ENCODE measurements around the gene DGKB.

The DGKB gene

GRCh38 chr7:14236834-14237233 lies 665.7 kb downstream of the DGKB start:
- in situ Hi-C loops (cut with MboI; ENCODE audit: low sequenced_read_pairs): no loop called here

- in situ Hi-C loops (cut with MboI; ENCODE audit: low sequenced_read_pairs): no loop called here
Measured at GRCh38 chr7:14235056-14235455, 667.5 kb downstream of the DGKB start.

GRCh38 chr7:14233868-14234369 lies 668.6 kb downstream of the DGKB start:
- in situ Hi-C loops (cut with MboI; ENCODE audit: low sequenced_read_pairs): no loop called here

GRCh38 chr7:14233076-14233867 lies 669.3 kb downstream of the DGKB start:
- in situ Hi-C loops (cut with MboI; ENCODE audit: low sequenced_read_pairs): no loop called here

GRCh38 chr7:14229047-14229446 lies 673.5 kb downstream of the DGKB start:
- in situ Hi-C loops (cut with MboI; ENCODE audit: low sequenced_read_pairs): no loop called here

GRCh38 chr7:14228341-14228740 lies 674.2 kb downstream of the DGKB start:
- in situ Hi-C loops (cut with MboI; ENCODE audit: low sequenced_read_pairs): no loop called here

GRCh38 chr7:14226126-14226525 lies 676.4 kb downstream of the DGKB start:
- in situ Hi-C loops (cut with MboI; ENCODE audit: low sequenced_read_pairs): no loop called here

- in situ Hi-C loops (cut with MboI; ENCODE audit: low sequenced_read_pairs): no loop called here
Measured at GRCh38 chr7:14219125-14219524, 683.4 kb downstream of the DGKB start.

- in situ Hi-C loops (cut with MboI; ENCODE audit: low sequenced_read_pairs): no loop called here
Measured at GRCh38 chr7:14218338-14218737, 684.2 kb downstream of the DGKB start.

GRCh38 chr7:14209896-14210484 lies 692.6 kb downstream of the DGKB start:
- in situ Hi-C loops (cut with MboI; ENCODE audit: low sequenced_read_pairs): no loop called here

- in situ Hi-C loops (cut with MboI; ENCODE audit: low sequenced_read_pairs): no loop called here
Measured at GRCh38 chr7:14207711-14208110, 694.8 kb downstream of the DGKB start.

- in situ Hi-C loops (cut with MboI; ENCODE audit: low sequenced_read_pairs): no loop called here
Measured at GRCh38 chr7:14207138-14207537, 695.4 kb downstream of the DGKB start.

GRCh38 chr7:14206121-14206520 lies 696.4 kb downstream of the DGKB start:
- in situ Hi-C loops (cut with MboI; ENCODE audit: low sequenced_read_pairs): no loop called here

- in situ Hi-C loops (cut with MboI; ENCODE audit: low sequenced_read_pairs): no loop called here
Measured at GRCh38 chr7:14201353-14201752, 701.2 kb downstream of the DGKB start.

GRCh38 chr7:14199336-14199735 lies 703.2 kb downstream of the DGKB start:
- in situ Hi-C loops (cut with MboI; ENCODE audit: low sequenced_read_pairs): no loop called here

GRCh38 chr7:14197280-14197679 lies 705.3 kb downstream of the DGKB start:
- in situ Hi-C loops (cut with MboI; ENCODE audit: low sequenced_read_pairs): no loop called here

- in situ Hi-C loops (cut with MboI; ENCODE audit: low sequenced_read_pairs): no loop called here
Measured at GRCh38 chr7:14196555-14196954, 706.0 kb downstream of the DGKB start.

- in situ Hi-C loops (cut with MboI; ENCODE audit: low sequenced_read_pairs): no loop called here
Measured at GRCh38 chr7:14195871-14196270, 706.7 kb downstream of the DGKB start.

GRCh38 chr7:14195079-14195478 lies 707.5 kb downstream of the DGKB start:
- in situ Hi-C loops (cut with MboI; ENCODE audit: low sequenced_read_pairs): no loop called here

GRCh38 chr7:14191686-14192098 lies 710.9 kb downstream of the DGKB start:
- in situ Hi-C loops (cut with MboI; ENCODE audit: low sequenced_read_pairs): no loop called here

GRCh38 chr7:14184292-14184864 lies 718.2 kb downstream of the DGKB start:
- in situ Hi-C loops (cut with MboI; ENCODE audit: low sequenced_read_pairs): no loop called here

GRCh38 chr7:14179781-14180180 lies 722.8 kb downstream of the DGKB start:
- in situ Hi-C loops (cut with MboI; ENCODE audit: low sequenced_read_pairs): no loop called here

All from hTERT RPE-1 (cell line).